ENCODE results near the gene ST6GALNAC3.

DNA sequence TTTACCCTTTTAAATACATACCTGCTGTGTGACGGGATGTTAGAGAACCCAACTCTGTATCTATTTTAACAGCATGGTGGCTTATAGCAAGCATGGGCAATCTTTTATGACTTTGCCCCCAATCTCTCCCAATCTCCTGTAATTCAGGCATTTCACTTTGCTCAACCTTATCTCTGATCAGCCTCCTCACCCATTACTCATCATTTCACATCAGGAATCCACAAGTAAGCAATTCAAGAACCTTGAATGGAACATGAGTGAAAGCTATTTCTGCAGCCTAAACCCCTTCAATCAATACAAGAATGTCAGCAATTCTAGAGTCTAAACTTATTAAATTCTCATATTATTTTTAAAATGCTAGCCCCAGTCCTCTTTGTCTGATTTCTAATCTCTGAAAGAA lies 199.8 kb downstream of the ST6GALNAC3 start:
- TF ChIP-seq, protein P1, sequence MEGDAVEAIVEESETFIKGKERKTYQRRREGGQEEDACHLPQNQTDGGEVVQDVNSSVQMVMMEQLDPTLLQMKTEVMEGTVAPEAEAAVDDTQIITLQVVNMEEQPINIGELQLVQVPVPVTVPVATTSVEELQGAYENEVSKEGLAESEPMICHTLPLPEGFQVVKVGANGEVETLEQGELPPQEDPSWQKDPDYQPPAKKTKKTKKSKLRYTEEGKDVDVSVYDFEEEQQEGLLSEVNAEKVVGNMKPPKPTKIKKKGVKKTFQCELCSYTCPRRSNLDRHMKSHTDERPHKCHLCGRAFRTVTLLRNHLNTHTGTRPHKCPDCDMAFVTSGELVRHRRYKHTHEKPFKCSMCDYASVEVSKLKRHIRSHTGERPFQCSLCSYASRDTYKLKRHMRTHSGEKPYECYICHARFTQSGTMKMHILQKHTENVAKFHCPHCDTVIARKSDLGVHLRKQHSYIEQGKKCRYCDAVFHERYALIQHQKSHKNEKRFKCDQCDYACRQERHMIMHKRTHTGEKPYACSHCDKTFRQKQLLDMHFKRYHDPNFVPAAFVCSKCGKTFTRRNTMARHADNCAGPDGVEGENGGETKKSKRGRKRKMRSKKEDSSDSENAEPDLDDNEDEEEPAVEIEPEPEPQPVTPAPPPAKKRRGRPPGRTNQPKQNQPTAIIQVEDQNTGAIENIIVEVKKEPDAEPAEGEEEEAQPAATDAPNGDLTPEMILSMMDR (conservative IDR thresholded peaks at IDR 0.05; ENCODE audit: low read length): no peak
- no peak for TF ChIP-seq EZH2phosphoT487 (IDR thresholded peaks at IDR 0.05; ENCODE audit: borderline replicate concordance)

Measured in Loucy (cell line).